SK-N-SH (cell line): ENCODE measurements around the gene C16orf95. TPM values are rescaled to one million over a fixed set of nuclear protein-coding genes. Genes with fewer than 3 reads are reported as not detected.

Experiments
- CTCF ChIA-PET: fragments of 300-600, 350-600 bp; formaldehyde crosslinking; extraction: SDS; loops from one replicate; lab custom pipeline; 2021; lab: Yijun Ruan, JAX
- POLR2A ChIA-PET: fragments of 350-600 bp; sonication (Branson Sonifier 250); formaldehyde crosslinking; extraction: SDS; loops from one replicate; lab custom pipeline; 2020; ENCODE audit warnings: antibody characterized with exemption, inconsistent platforms; lab: Yijun Ruan, JAX
- DNase-seq: peaks from one replicate; pipeline ENCODE4 v3.0.0; 2012
- H2AFZ ChIP-seq: fragments of 200-600 bp; sonication (generic); 2 replicates; pipeline ENCODE4 v1.8.1; 2016; ENCODE audit warnings: antibody characterized with exemption, mild to moderate bottlenecking, low read depth
- H3F3A ChIP-seq: fragments of 200-600 bp; sonication (generic); replicated peaks from 2 replicates; pipeline ENCODE3; 2016; ENCODE audit warnings: antibody characterized with exemption, mild to moderate bottlenecking; ENCODE audit not compliant: insufficient read depth
- H3K27ac ChIP-seq, 2 experiments: fragments of 200-500 bp in 1 of 2; fragments of 200-600 bp in 1 of 2; sonication (Bioruptor generic) in 1 of 2; sonication (generic), shearing (Covaris generic) in 1 of 2; 2 replicates each; pipeline versions ENCODE4 v1.5.1 to v1.6.1; 2014 to 2016; ENCODE audit warnings: low read depth in 2 of 2, inconsistent platforms in 1 of 2, low read length in 1 of 2, mild to moderate bottlenecking in 1 of 2, mixed read lengths in 1 of 2
- H3K27me3 ChIP-seq: fragments of 200-600 bp; sonication (generic), shearing (Covaris generic); 2 replicates; pipeline ENCODE4 v1.6.1; 2016; ENCODE audit warnings: mixed run types; ENCODE audit not compliant: insufficient read depth
- H3K36me3 ChIP-seq, 2 experiments: fragments of 200-500 bp in 1 of 2; fragments of 200-600 bp in 1 of 2; sonication (Bioruptor generic) in 1 of 2; sonication (generic) in 1 of 2; replicated peaks in 1 of 2; 2 replicates each; pipeline versions ENCODE3 to v1.5.1; 2014 to 2016; ENCODE audit warnings: low read length in 1 of 2, mild to moderate bottlenecking in 1 of 2; ENCODE audit not compliant: insufficient read depth in 2 of 2, control insufficient read depth in 1 of 2
- H3K4me1 ChIP-seq, 2 experiments: fragments of 200-500 bp in 1 of 2; fragments of 200-600 bp in 1 of 2; sonication (Bioruptor generic) in 1 of 2; sonication (generic), shearing (Covaris generic) in 1 of 2; 2 replicates each; pipeline versions ENCODE4 v1.5.1 to v1.6.1; 2014 to 2016; ENCODE audit warnings: low read depth in 1 of 2, low read length in 1 of 2, mixed run types in 1 of 2; ENCODE audit not compliant: insufficient read depth in 2 of 2, control insufficient read depth in 1 of 2
- H3K4me2 ChIP-seq: fragments of 200-600 bp; sonication (generic), shearing (Covaris generic); 2 replicates; pipeline ENCODE4 v1.6.1; 2017; ENCODE audit warnings: mixed run types
- H3K4me3 ChIP-seq, 2 experiments: fragments of 200-500 bp in 1 of 2; fragments of 200-600 bp in 1 of 2; sonication (Bioruptor generic) in 1 of 2; sonication (generic), shearing (Covaris generic) in 1 of 2; 2 replicates each; pipeline versions ENCODE4 v1.5.1 to v1.8.1; 2014 to 2016; ENCODE audit warnings: low read depth in 2 of 2, inconsistent platforms in 1 of 2, low read length in 1 of 2, mild to moderate bottlenecking in 1 of 2, mixed read lengths in 1 of 2, moderate library complexity in 1 of 2
- H3K79me2 ChIP-seq: fragments of 200-600 bp; sonication (generic); 2 replicates; pipeline ENCODE4 v1.8.1; 2017; ENCODE audit warnings: mild to moderate bottlenecking; ENCODE audit not compliant: insufficient read depth
- H3K9ac ChIP-seq: fragments of 200-600 bp; sonication (generic); 2 replicates; pipeline ENCODE4 v1.6.1; 2017; ENCODE audit warnings: mixed run types
- H3K9me2 ChIP-seq: fragments of 200-600 bp; sonication (generic); 2 replicates; pipeline ENCODE4 v1.6.1; 2017; ENCODE audit warnings: mixed run types
- H3K9me3 ChIP-seq: fragments of 200-600 bp; sonication (generic); 2 replicates; pipeline ENCODE4 v1.6.1; 2017; ENCODE audit warnings: mixed run types, mild to moderate bottlenecking, moderate library complexity
- H4K20me1 ChIP-seq: fragments of 200-600 bp; sonication (generic); 2 replicates; pipeline ENCODE4 v1.6.1; 2017; ENCODE audit warnings: mild to moderate bottlenecking, mixed run types; ENCODE audit not compliant: insufficient read depth
- CHD2 ChIP-seq: fragments of 150-350 bp; IDR thresholded peaks from 2 replicates; pipeline ENCODE4 v1.6.1; 2018; ENCODE audit warnings: low read length; ENCODE audit not compliant: partially characterized antibody
- CTCF ChIP-seq: fragments of 200-600 bp; sonication (generic); IDR thresholded peaks from 2 replicates; pipeline ENCODE4 v1.6.1; 2017; ENCODE audit warnings: antibody characterized with exemption, mild to moderate bottlenecking, moderate library complexity
- EP300 ChIP-seq, 2 experiments: IDR thresholded peaks; 2 replicates each; pipeline versions ENCODE4 v1.4.0 to v1.6.1; 2012; ENCODE audit warnings: borderline replicate concordance in 1 of 2, low read depth in 1 of 2, low read length in 1 of 2
- EZH2phosphoT487 ChIP-seq: fragments of 200-600 bp; sonication (generic); IDR thresholded peaks from 2 replicates; pipeline ENCODE4 v1.6.1; 2017; ENCODE audit warnings: low read depth, mixed run types, mild to moderate bottlenecking, antibody characterized with exemption, moderate library complexity, borderline replicate concordance
- FOSL2 ChIP-seq: IDR thresholded peaks from 2 replicates; pipeline ENCODE4 v1.4.0; 2012; ENCODE audit warnings: low read depth, mild to moderate bottlenecking, moderate library complexity, borderline replicate concordance
- GATA2 ChIP-seq: sonication (generic); formaldehyde crosslinking; IDR thresholded peaks from 2 replicates; pipeline ENCODE4 v1.5.0; 2020; ENCODE audit warnings: mild to moderate bottlenecking, missing genetic modification reagents
- MXI1 ChIP-seq: IDR thresholded peaks from 2 replicates; pipeline ENCODE4 v1.6.1; 2012; ENCODE audit warnings: mild to moderate bottlenecking, low read depth, low read length, improper control_type of control experiment
- NFIC ChIP-seq: IDR thresholded peaks from 2 replicates; pipeline ENCODE4 v1.4.0; 2012; ENCODE audit warnings: borderline replicate concordance
- NRF1 ChIP-seq: IDR thresholded peaks from 2 replicates; pipeline ENCODE4 v1.6.1; 2012; ENCODE audit warnings: low read depth, mild to moderate bottlenecking, low read length
- PBX3 ChIP-seq: IDR thresholded peaks from 2 replicates; pipeline ENCODE4; 2012
- RAD21 ChIP-seq: IDR thresholded peaks from 2 replicates; pipeline ENCODE4 v1.6.1; 2012; ENCODE audit warnings: mild to moderate bottlenecking, low read length
- RFX5 ChIP-seq: IDR thresholded peaks from 2 replicates; pipeline ENCODE4 v1.6.1; 2012; ENCODE audit warnings: mild to moderate bottlenecking, improper control_type of control experiment, low read length
- RXRA ChIP-seq: IDR thresholded peaks from 2 replicates; pipeline ENCODE4 v1.4.0; 2012; ENCODE audit warnings: low read depth, mild to moderate bottlenecking, borderline replicate concordance
- SIN3A ChIP-seq: IDR thresholded peaks from 2 replicates; pipeline ENCODE4 v1.6.1; 2012; ENCODE audit warnings: low read depth, mild to moderate bottlenecking, low read length, moderate library complexity, borderline replicate concordance
- SMC3 ChIP-seq: IDR thresholded peaks from 2 replicates; pipeline ENCODE4 v1.6.1; 2012; ENCODE audit warnings: low read depth, low read length, improper control_type of control experiment
- TCF12 ChIP-seq: IDR thresholded peaks from 2 replicates; pipeline ENCODE4 v1.4.0; 2012
- USF1 ChIP-seq: IDR thresholded peaks from 2 replicates; pipeline ENCODE4 v1.4.0; 2012; ENCODE audit warnings: low read depth, borderline replicate concordance
- YY1 ChIP-seq: IDR thresholded peaks from 2 replicates; pipeline ENCODE4 v1.4.0; 2012; ENCODE audit warnings: low read depth, mild to moderate bottlenecking
- ZBTB33 ChIP-seq: IDR thresholded peaks from 2 replicates; pipeline ENCODE4 v1.4.0; 2012; ENCODE audit warnings: low read depth, borderline replicate concordance
- WGBS: methylation state at CpG from one replicate; pipeline ENCODE4 v1.1.6; 2017; ENCODE audit warnings: low lambda C conversion rate; 5-methylcytosine and 5-hydroxymethylcytosine counted together
- polyA plus RNA-seq, 3 experiments: library from polyadenylated mRNA; depleted of rRNA; stranded (reverse); fragments of >200 nt; gene quantifications; 2 replicates each; pipeline ENCODE4 v1.2.3, GENCODE V29; 2012

Gene C16orf95
- polyA plus RNA-seq, 1 of the 3 experiments (the other 2 are of a cell fraction): 5.0 TPM

- Histone ChIP-seq H3K27me3 (no peaks in the 10 kb centered on the region), H3K9me2 (no peaks in the 10 kb centered on the region), H3K36me3 (peaks cover 6 to 15% of the 10 kb centered on the region in 2 experiments)
- no peak for DNase-seq
- POLR2A ChIA-PET: no interaction called here
- no peak for TF ChIP-seq RFX5
- TF ChIP-seq MXI1: no peak
- TF ChIP-seq ZBTB33: no peak
- no peak for TF ChIP-seq FOSL2
- no peak for TF ChIP-seq SIN3A
- TF ChIP-seq CHD2: no peak
- no peak for TF ChIP-seq EP300 (IDR thresholded peaks at IDR 0.05; ENCODE audit: borderline replicate concordance in 1 of 2, low read depth in 1 of 2, low read length in 1 of 2)
- TF ChIP-seq NRF1: no peak
- TF ChIP-seq, all 33 proteins: peak for 0
- Histone ChIP-seq H3K27ac (no peak overlapping the region), H3K4me1 (peaks cover 0 to 30% of the 10 kb centered on the region in 2 experiments; a peak in 3 of 4 replicates), H3F3A (peaks cover 3% of the 10 kb centered on the region), H3K9ac (no peak overlapping the region), H3K9me3 (no peaks in the 10 kb centered on the region), H3K4me2 (no peak overlapping the region), H3K79me2 (peaks cover 14% of the 10 kb centered on the region; the same call in 1 of the 2 replicates), H2AFZ (no peak overlapping the region), H3K4me3 (no peak overlapping the region), H4K20me1 (no peaks in the 10 kb centered on the region)
- CTCF ChIA-PET: interaction anchor here (0.8 to 2.2 kb wide), 6 partner anchors 8 to 50 kb away, joined by 3 to 6 read pairs (median 4); no protein-coding TSS in a partner anchor
- WGBS: 82% methylated on average over 5 of the region's 13 CpGs
Observed at GRCh38 chr16:87347932-87348615, 30.9 kb upstream of the C16orf95 start.

- Histone ChIP-seq H3K27ac (no peak overlapping the region), H3K4me1 (peaks cover 0 to 18% of the 10 kb centered on the region in 2 experiments; a peak in 3 of 4 replicates), H3K27me3 (no peaks in the 10 kb centered on the region), H3K4me2 (no peak overlapping the region), H3K36me3 (peaks cover 6 to 23% of the 10 kb centered on the region in 2 experiments), H3K4me3 (no peak overlapping the region), H3F3A (peaks cover 3% of the 10 kb centered on the region), H4K20me1 (no peaks in the 10 kb centered on the region), H3K9me2 (no peaks in the 10 kb centered on the region), H3K9me3 (no peaks in the 10 kb centered on the region), H2AFZ (no peak overlapping the region), H3K9ac (no peak overlapping the region), H3K79me2 (peaks cover 14% of the 10 kb centered on the region; the same call in 1 of the 2 replicates)
- 95% methylated on average over 11 of the region's 21 CpGs for WGBS
- CTCF ChIA-PET: no interaction called here
- POLR2A ChIA-PET: no interaction called here
- DNase-seq: no peak
- TF ChIP-seq EZH2phosphoT487: no peak
- TF ChIP-seq TCF12: no peak
- no peak for TF ChIP-seq USF1
- no peak for TF ChIP-seq MXI1
- no peak for TF ChIP-seq PBX3
- TF ChIP-seq CTCF: no peak
- TF ChIP-seq GATA2: no peak
- TF ChIP-seq SMC3: no peak
- no peak for TF ChIP-seq YY1
- no peak for TF ChIP-seq NFIC
- no peak for TF ChIP-seq EP300 (IDR thresholded peaks at IDR 0.05; ENCODE audit: borderline replicate concordance in 1 of 2, low read depth in 1 of 2, low read length in 1 of 2)
- TF ChIP-seq RXRA: no peak
- no peak for TF ChIP-seq NRF1
- TF ChIP-seq RAD21: no peak
Observed at GRCh38 chr16:87346517-87347060, 29.4 kb upstream of the C16orf95 start.
